Gastroesophageal sphincter (tissue), 4 donors: ENCODE data around the gene SUN3. TPM values are rescaled to one million over a fixed set of nuclear protein-coding genes. Genes with fewer than 3 reads are reported as not detected.

Source experiments
- ATAC-seq: fragments of 150-250 bp; one replicate; pipeline ENCODE4 v1.9.1; 2016; ENCODE audit warnings: mild to moderate bottlenecking, moderate library complexity
- H3K27ac ChIP-seq, 4 donors: fragments of 200-600 bp; sonication (generic) in 3 of 4; 1 replicate in 3 of 4; 2 replicates in 1 of 4; pipeline ENCODE4 v1.5.1; 2016 to 2019
- H3K27me3 ChIP-seq: fragments of 200-600 bp; sonication (generic); one replicate; pipeline ENCODE4 v1.5.1; 2019
- H3K36me3 ChIP-seq, 2 donors: fragments of 200-600 bp; sonication (generic); one replicate each; pipeline ENCODE4 v1.5.1; 2019; ENCODE audit warnings: control low read depth in 1 of 2
- H3K4me1 ChIP-seq, 3 donors: fragments of 200-600 bp; sonication (generic); 1 replicate in 2 of 3; 2 replicates in 1 of 3; pipeline ENCODE4 v1.5.1; 2016 to 2019; ENCODE audit warnings: control low read depth in 2 of 3
- H3K4me3 ChIP-seq, 2 donors: fragments of 200-600 bp; sonication (generic); one replicate each; pipeline ENCODE4 v1.5.1; 2019; ENCODE audit warnings: mild to moderate bottlenecking in 1 of 2, moderate library complexity in 1 of 2
- H3K9me3 ChIP-seq, 3 donors: fragments of 200-600 bp; sonication (generic); one replicate each; pipeline ENCODE4 v1.5.1; 2017 to 2019; ENCODE audit warnings: control low read depth in 2 of 3
- EP300 ChIP-seq: sonication (generic); formaldehyde crosslinking; IDR thresholded peaks from one replicate; pipeline ENCODE4 v1.6.1; 2017; ENCODE audit warnings: antibody characterized with exemption, mild to moderate bottlenecking
- POLR2A ChIP-seq, 2 donors: fragments of 450-650 bp; IDR thresholded peaks; one replicate each; pipeline ENCODE4 v1.6.1; 2017; ENCODE audit warnings: antibody characterized with exemption in 2 of 2, mild to moderate bottlenecking in 2 of 2, moderate library complexity in 1 of 2
- POLR2AphosphoS5 ChIP-seq: sonication (generic); formaldehyde crosslinking; IDR thresholded peaks from one replicate; pipeline ENCODE4 v1.6.1; 2017; ENCODE audit warnings: antibody characterized with exemption
- WGBS, 2 donors: methylation state at CpG; one replicate each; pipeline ENCODE4 v1.1.5; 2018; ENCODE audit warnings: low coverage in 1 of 2; 5-methylcytosine and 5-hydroxymethylcytosine counted together
- total RNA-seq, 4 donors: library from RNA; depleted of rRNA; stranded (reverse); fragments of >200 nt; gene quantifications; one replicate each; pipeline ENCODE4 v1.1.0, GENCODE V29; 2016
- TF ChIP-seq, protein P1 (sequence below), 4 experiments: fragments of 200-600 bp in 2 of 4; fragments of 450-650 bp in 2 of 4; sonication (generic) in 1 of 4; IDR thresholded peaks; one replicate each; pipeline ENCODE4 v1.5.1; 2017 to 2019; ENCODE audit warnings: antibody characterized with exemption in 4 of 4, mild to moderate bottlenecking in 2 of 4, moderate library complexity in 2 of 4

SUN3 gene
- total RNA-seq, 4 donors from 2014 or later: not detected

DNA sequence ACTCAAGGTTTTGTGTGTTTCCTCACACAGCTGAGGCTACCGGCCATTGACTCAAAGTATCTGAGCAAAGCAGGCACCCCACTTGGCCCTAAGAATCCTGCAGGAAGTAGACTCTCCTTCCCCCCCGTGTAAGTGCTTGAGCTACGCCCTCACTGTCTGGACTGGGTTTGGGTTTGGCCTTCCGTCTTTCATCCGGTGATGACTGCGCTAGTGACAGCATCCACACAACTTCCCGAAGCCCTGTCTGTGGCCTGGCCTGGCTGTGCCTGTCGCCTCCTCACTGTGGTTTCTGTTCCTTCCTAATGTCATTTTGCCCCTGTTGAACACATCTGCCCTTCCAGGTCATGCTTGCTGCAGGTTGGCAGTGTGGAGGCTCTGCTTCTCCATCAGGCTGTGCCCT, 20.9 kb upstream of the SUN3 start:
- H3K4me3 ChIP-seq: no peak overlapping the region
- WGBS, 2 donors: 54 to 88% methylated on average over 4 to 7 of the region's 8 CpGs
- TF ChIP-seq POLR2AphosphoS5: no peak
- TF ChIP-seq EP300: no peak
- no peak for TF ChIP-seq POLR2A (IDR thresholded peaks at IDR 0.05)
- TF ChIP-seq, protein P1, sequence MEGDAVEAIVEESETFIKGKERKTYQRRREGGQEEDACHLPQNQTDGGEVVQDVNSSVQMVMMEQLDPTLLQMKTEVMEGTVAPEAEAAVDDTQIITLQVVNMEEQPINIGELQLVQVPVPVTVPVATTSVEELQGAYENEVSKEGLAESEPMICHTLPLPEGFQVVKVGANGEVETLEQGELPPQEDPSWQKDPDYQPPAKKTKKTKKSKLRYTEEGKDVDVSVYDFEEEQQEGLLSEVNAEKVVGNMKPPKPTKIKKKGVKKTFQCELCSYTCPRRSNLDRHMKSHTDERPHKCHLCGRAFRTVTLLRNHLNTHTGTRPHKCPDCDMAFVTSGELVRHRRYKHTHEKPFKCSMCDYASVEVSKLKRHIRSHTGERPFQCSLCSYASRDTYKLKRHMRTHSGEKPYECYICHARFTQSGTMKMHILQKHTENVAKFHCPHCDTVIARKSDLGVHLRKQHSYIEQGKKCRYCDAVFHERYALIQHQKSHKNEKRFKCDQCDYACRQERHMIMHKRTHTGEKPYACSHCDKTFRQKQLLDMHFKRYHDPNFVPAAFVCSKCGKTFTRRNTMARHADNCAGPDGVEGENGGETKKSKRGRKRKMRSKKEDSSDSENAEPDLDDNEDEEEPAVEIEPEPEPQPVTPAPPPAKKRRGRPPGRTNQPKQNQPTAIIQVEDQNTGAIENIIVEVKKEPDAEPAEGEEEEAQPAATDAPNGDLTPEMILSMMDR (IDR thresholded peaks at IDR 0.05): no peak
- H3K36me3 ChIP-seq: no peaks in the 10 kb centered on the region
- H3K9me3 ChIP-seq: no peaks in the 10 kb centered on the region
- H3K27me3 ChIP-seq: no peaks in the 10 kb centered on the region
- H3K27ac ChIP-seq: no peak overlapping the region
- H3K4me1 ChIP-seq: no peaks in the 10 kb centered on the region
- ATAC-seq: peak; percentile 48

DNA sequence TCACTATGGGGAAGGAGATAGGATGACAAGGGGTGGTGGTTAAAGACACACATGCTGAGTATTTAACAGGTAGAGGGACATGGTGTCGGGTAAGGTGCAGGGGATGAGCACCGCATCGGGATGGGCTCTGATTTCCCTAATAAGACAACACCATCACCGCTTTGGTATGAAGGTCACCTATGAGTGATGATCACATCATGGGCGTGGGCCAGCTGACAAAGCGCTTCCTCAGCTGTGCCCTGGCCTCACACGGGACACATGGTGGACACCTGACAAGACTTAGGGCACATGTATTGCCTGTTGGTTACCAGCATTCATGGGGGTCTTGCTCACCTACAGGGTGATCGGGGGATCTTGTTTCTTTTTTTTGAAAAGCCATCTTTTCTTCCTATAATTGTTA, 19.2 kb upstream of the SUN3 start:
- Histone ChIP-seq H3K4me1 (no peaks in the 10 kb centered on the region), H3K36me3 (no peaks in the 10 kb centered on the region), H3K27ac (no peak overlapping the region), H3K9me3 (no peaks in the 10 kb centered on the region), H3K27me3 (no peaks in the 10 kb centered on the region), H3K4me3 (no peak overlapping the region)
- WGBS, 2 donors: 91 to 100% methylated on average over 4 to 7 of the region's 8 CpGs
- TF ChIP-seq POLR2AphosphoS5 (no peak), EP300 (no peak), POLR2A (IDR thresholded peaks at IDR 0.05) (no peak)
- TF ChIP-seq, protein P1 (IDR thresholded peaks at IDR 0.05): no peak
- no peak for ATAC-seq

DNA sequence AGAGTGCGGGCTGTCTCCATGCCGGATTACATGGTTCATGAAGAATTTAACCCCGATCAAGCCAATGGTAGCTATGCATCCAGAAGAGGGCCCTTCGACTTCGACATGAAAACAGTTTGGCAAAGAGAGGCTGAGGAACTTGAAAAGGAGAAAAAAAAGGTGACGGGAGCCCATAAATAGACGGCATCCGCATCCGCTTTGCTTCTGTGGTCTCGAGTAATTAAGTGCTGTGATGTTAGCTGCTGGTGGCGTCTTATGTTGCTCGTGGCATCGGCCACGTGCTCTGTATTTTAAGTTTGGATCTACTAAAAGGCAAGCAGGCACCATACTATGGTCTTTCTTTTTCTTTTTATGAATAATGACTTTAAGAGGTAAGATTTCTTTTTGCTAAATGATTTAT, 17.6 kb upstream of the SUN3 start:
- WGBS, 2 donors: 63 to 72% methylated on average over 6 to 14 of the region's 14 CpGs
- Histone ChIP-seq H3K4me1 (no peaks in the 10 kb centered on the region), H3K36me3 (no peaks in the 10 kb centered on the region), H3K4me3 (no peak overlapping the region), H3K27me3 (no peaks in the 10 kb centered on the region), H3K27ac (no peak overlapping the region), H3K9me3 (no peaks in the 10 kb centered on the region)
- no peak for TF ChIP-seq POLR2AphosphoS5
- no peak for TF ChIP-seq EP300
- TF ChIP-seq POLR2A (IDR thresholded peaks at IDR 0.05): no peak
- TF ChIP-seq, protein P1 (IDR thresholded peaks at IDR 0.05): no peak
- ATAC-seq: no peak

DNA sequence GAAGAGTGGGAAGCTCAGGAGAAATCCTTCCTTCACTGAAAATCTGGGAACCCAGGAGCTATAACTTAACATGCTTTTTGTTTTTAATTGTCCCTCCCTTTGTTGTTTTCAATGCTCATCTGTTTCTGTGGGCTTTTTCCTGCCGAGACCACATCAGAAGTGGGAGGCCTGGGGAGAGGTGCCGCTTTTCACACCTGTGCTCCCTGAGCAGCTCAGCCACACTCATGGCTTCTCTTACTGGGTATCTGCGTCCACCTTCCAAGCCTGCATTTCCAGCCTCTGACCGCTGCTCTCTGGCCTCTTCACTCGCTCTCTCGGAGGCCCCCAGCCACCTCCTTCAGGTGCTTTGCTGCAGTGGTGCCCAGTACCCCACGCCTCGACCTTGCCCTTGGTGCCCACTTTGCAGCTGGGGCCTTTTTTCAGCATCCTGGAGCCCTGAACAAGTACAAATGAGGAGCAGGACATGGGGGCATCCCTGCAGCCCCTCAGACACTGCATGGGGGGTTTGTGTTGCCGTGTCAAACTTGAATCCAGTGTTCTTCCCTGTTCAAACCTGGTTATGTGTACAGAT, 16.4 kb upstream of the SUN3 start:
- TF ChIP-seq POLR2AphosphoS5: no peak
- TF ChIP-seq EP300: no peak
- Histone ChIP-seq H3K27ac (no peak overlapping the region), H3K36me3 (no peaks in the 10 kb centered on the region), H3K4me1 (no peaks in the 10 kb centered on the region), H3K27me3 (no peaks in the 10 kb centered on the region), H3K9me3 (no peaks in the 10 kb centered on the region), H3K4me3 (no peak overlapping the region)
- WGBS, 2 donors: 50 to 72% methylated on average over 3 to 4 of the region's 9 CpGs
- ATAC-seq: no peak

DNA sequence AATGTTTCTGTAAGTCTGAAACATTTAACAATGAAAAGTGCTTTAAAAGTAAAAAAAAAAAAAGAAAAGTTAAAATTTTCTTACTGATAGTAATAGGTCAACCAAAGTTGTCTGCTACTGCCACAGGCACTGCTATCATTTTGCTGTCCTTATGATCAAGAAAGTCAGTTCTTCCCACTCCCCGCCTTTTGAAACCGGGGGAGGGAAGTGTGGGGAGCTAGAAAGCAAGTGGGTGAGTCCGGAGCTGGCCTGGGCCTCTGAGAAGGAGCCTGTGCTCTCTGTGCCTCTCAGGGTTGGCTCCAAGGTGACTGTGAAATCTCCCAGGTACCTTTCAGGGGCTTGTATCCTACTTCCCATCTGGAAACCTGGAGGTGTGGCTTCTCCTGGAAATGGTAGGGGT, 13.7 kb upstream of the SUN3 start:
- H3K4me1 ChIP-seq: no peaks in the 10 kb centered on the region
- no peak for TF ChIP-seq POLR2AphosphoS5
- TF ChIP-seq EP300: no peak
- TF ChIP-seq, protein P1 (IDR thresholded peaks at IDR 0.05): no peak
- TF ChIP-seq POLR2A (IDR thresholded peaks at IDR 0.05): no peak
- H3K36me3 ChIP-seq: no peaks in the 10 kb centered on the region
- no peak overlapping the region for H3K4me3 ChIP-seq
- no peak overlapping the region for H3K27ac ChIP-seq
- H3K27me3 ChIP-seq: no peaks in the 10 kb centered on the region
- no peaks in the 10 kb centered on the region for H3K9me3 ChIP-seq
- no peak for ATAC-seq
- 50 to 53% methylated on average over 2 to 3 of the region's 3 CpGs for WGBS, 2 donors
